Prostate gland (tissue), 2 donors: ENCODE data around the gene CAMKMT. TPM values are rescaled to one million over a fixed set of nuclear protein-coding genes. Genes with fewer than 3 reads are reported as not detected.
"Not testable (repeated sequence)": the region's sequence is repeated elsewhere in the genome, so short reads cannot be mapped to it uniquely, and the experiment has no call there.

ENCODE experiments used
- DNase-seq: peaks from one replicate; pipeline ENCODE4 v3.0.0-alpha.2; 2019; ENCODE audit warnings: low spot score
- H3K27ac ChIP-seq, 2 donors: fragments of 200-600 bp; sonication (generic); 2 replicates each; pipeline ENCODE4 v1.5.1; 2017 to 2019
- H3K27me3 ChIP-seq: fragments of 200-600 bp; sonication (generic); replicated peaks from 2 replicates; pipeline ENCODE4 v1.5.1; 2019; ENCODE audit not compliant: insufficient read depth
- H3K36me3 ChIP-seq, 2 donors: fragments of 200-600 bp; sonication (generic); 1 replicate in 1 of 2; 2 replicates in 1 of 2; pipeline versions ENCODE4 v1.5.1 to v1.8.1; 2017 to 2019
- H3K4me1 ChIP-seq: fragments of 200-600 bp; sonication (generic); replicated peaks from 2 replicates; pipeline ENCODE4 v1.5.1; 2019
- H3K4me3 ChIP-seq, 2 donors: fragments of 200-600 bp; sonication (generic); 2 replicates each; pipeline ENCODE4 v1.5.1; 2017 to 2019
- H3K9me3 ChIP-seq: fragments of 200-600 bp; sonication (generic); 2 replicates; pipeline ENCODE4 v1.5.1; 2017
- POLR2A ChIP-seq: fragments of 450-650 bp; IDR thresholded peaks from one replicate; pipeline ENCODE4 v1.6.1; 2016; ENCODE audit warnings: antibody characterized with exemption, mild to moderate bottlenecking
- POLR2AphosphoS5 ChIP-seq: sonication (generic); formaldehyde crosslinking; IDR thresholded peaks from one replicate; pipeline ENCODE4 v1.6.1; 2017; ENCODE audit warnings: antibody characterized with exemption
- WGBS: methylation state at CpG from one replicate; pipeline ENCODE4 v1.1.5; 2018; 5-methylcytosine and 5-hydroxymethylcytosine counted together
- intact Hi-C: fragments of 100-400 bp; cut with DNase I; formaldehyde crosslinking; loops from one replicate; pipeline ENCODE4 v1.14.2; 2022
- total RNA-seq, 2 donors: library from RNA; depleted of rRNA; stranded (reverse); fragments of >200 nt; gene quantifications; one replicate each; pipeline ENCODE4 v1.1.0, GENCODE V29; 2016
- TF ChIP-seq, protein P1 (sequence below), 4 experiments: fragments of 200-600 bp in 2 of 4; fragments of 450-650 bp in 2 of 4; sonication (generic) in 2 of 4; IDR thresholded peaks; 1 replicate in 3 of 4; 2 replicates in 1 of 4; pipeline ENCODE4 v1.5.1; 2016 to 2019; ENCODE audit warnings: antibody characterized with exemption in 4 of 4, mild to moderate bottlenecking in 2 of 4, moderate library complexity in 2 of 4

CAMKMT gene
- total RNA-seq, 2 donors from 2014 or later = 5.4 to 7.6 TPM

DNA sequence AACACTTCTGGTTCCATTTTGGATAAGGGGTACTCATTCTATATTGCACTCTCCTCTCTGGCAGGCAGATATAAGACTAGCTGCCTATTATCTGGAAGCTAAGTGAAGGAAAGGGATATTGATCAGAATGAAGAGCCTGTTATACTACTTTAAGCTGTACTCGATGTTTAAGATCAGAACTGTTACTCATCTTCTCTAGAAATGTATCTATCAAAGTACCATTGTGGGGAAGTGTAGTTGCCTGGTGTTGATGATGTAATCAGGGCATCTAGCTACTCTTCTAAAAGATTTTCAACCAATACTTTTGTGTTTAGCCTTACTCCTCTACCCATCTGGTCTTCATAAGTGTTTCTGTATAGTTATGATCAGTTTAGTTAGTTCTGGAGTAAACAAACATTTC lies 5.8 kb downstream of the CAMKMT start:
- intact Hi-C loops = loop anchor here (10.0 kb wide), 1 partner anchor 193 kb away; no protein-coding TSS in a partner anchor
- Histone ChIP-seq H3K4me3 (no peak overlapping the region), H3K36me3 (no peaks in the 10 kb centered on the region), H3K9me3 (no peaks in the 10 kb centered on the region), H3K27ac (no peak overlapping the region), H3K27me3 (no peaks in the 10 kb centered on the region), H3K4me1 (no peaks in the 10 kb centered on the region)
- DNase-seq = no peak
- 90% methylated on average over 1 of the region's 1 CpG for whole genome bisulfite sequencing
- TF ChIP-seq POLR2AphosphoS5 (no peak), POLR2A (no peak)
- TF ChIP-seq, protein P1, sequence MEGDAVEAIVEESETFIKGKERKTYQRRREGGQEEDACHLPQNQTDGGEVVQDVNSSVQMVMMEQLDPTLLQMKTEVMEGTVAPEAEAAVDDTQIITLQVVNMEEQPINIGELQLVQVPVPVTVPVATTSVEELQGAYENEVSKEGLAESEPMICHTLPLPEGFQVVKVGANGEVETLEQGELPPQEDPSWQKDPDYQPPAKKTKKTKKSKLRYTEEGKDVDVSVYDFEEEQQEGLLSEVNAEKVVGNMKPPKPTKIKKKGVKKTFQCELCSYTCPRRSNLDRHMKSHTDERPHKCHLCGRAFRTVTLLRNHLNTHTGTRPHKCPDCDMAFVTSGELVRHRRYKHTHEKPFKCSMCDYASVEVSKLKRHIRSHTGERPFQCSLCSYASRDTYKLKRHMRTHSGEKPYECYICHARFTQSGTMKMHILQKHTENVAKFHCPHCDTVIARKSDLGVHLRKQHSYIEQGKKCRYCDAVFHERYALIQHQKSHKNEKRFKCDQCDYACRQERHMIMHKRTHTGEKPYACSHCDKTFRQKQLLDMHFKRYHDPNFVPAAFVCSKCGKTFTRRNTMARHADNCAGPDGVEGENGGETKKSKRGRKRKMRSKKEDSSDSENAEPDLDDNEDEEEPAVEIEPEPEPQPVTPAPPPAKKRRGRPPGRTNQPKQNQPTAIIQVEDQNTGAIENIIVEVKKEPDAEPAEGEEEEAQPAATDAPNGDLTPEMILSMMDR (IDR thresholded peaks at IDR 0.05) = no peak

DNA sequence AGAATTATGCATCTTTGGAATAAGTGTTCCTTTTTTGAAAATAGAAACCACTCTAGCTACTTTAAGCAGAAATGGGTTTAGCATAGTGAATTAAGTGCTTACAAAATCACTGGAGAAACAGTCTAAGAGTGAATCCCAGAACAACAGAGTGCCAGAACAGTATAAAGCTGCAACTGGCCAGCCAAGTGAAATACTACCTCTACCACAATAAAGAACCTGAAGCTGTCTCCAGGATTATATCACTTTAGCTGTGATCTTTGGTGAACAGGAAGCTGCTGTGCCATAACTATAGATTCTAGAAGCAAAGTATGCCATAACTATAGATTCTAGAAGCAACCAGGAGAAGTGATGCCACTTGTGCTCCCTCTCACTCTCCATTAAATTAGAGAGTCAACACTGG lies 7.6 kb downstream of the CAMKMT start:
- Histone ChIP-seq H3K4me1 (no peaks in the 10 kb centered on the region), H3K36me3 (no peaks in the 10 kb centered on the region), H3K27ac (no peak overlapping the region), H3K9me3 (no peaks in the 10 kb centered on the region), H3K27me3 (no peaks in the 10 kb centered on the region), H3K4me3 (no peak overlapping the region)
- DNase-seq = no peak
- intact Hi-C loops = loop anchor here (10.0 kb wide), 1 partner anchor 195 kb away; no protein-coding TSS in a partner anchor
- TF ChIP-seq, protein P1 (IDR thresholded peaks at IDR 0.05) = no peak
- TF ChIP-seq POLR2AphosphoS5 = no peak
- no peak for TF ChIP-seq POLR2A

DNA sequence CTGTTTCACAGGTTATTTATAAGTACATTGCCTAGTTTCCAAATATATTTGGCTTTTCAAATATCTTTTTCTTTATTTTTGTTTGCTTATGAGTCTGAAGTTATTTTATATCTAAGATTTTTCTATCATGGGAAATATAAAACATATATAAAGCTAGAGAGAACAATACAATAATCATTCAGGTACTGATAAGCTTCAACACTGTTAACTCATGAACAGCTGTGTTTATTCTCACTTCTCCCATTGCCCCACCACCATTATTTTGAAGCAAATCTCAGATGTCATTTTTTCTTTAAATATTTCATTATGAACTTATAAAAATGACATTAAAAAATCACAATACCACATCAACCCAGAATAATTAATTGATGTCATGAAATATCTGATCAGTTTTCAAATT lies 9.7 kb downstream of the CAMKMT start:
- DNase-seq = no peak
- TF ChIP-seq, protein P1 (IDR thresholded peaks at IDR 0.05) = no peak
- TF ChIP-seq POLR2A (no peak), POLR2AphosphoS5 (no peak)
- intact Hi-C loops = no loop called here

DNA sequence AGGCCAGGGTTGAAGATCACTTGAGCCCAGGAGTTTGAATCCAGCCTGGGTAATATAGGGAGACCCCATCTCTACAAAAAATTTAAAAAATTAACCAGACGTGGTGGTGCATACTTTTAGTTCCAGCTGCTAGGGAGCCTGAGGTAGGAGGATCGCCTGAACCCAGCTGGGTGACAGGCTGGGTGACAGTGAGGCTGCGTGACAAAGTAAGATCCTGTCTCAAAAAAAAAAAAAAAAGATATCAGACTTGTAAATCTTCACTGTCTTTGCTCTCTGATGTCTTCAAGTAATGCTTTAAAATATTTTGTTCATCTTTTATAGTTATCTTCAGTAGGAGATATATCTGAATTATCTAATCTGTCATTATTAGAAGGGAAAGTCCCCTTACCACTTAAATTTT lies 10.5 kb downstream of the CAMKMT start:
- Histone ChIP-seq H3K4me3 (no peak overlapping the region), H3K9me3 (no peaks in the 10 kb centered on the region), H3K27me3 (no peaks in the 10 kb centered on the region), H3K4me1 (no peaks in the 10 kb centered on the region), H3K36me3 (no peaks in the 10 kb centered on the region), H3K27ac (no peak overlapping the region)
- intact Hi-C loops = no loop called here
- DNase-seq = no peak
- WGBS = 71% methylated on average over 3 of the region's 3 CpGs
- TF ChIP-seq POLR2AphosphoS5 (no peak), POLR2A (no peak)
- TF ChIP-seq, protein P1 (IDR thresholded peaks at IDR 0.05) = no peak

More for the DNA sequence above, 9.7 kb downstream of the CAMKMT start:
- Histone ChIP-seq H3K4me3 (no peak overlapping the region), H3K27me3 (no peaks in the 10 kb centered on the region), H3K9me3 (no peaks in the 10 kb centered on the region), H3K27ac (no peak overlapping the region), H3K36me3 (no peaks in the 10 kb centered on the region), H3K4me1 (no peaks in the 10 kb centered on the region)

DNA sequence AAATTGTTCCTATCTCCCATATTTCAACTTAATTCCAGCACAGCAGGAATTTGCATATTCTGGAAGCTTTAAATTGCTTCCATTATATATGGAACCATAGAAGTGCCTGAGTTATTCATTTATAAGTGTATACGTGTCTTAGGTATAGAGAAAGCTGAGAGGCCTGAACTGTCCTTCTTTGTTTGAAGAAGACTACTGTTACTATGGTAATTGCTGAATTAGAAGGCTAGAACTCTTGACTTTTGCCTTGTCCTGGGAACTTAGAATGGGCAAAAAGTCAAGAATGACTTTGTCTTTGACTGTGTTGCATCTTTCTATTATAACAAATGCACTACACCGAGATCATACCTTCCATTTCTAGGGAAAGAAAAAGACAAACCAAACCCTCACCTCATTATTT lies 15.7 kb downstream of the CAMKMT start:
- Histone ChIP-seq H3K27ac (no peak overlapping the region), H3K27me3 (no peaks in the 10 kb centered on the region), H3K4me3 (no peak overlapping the region), H3K4me1 (no peaks in the 10 kb centered on the region), H3K36me3 (no peaks in the 10 kb centered on the region), H3K9me3 (no peaks in the 10 kb centered on the region)
- WGBS = 92% methylated on average over 2 of the region's 2 CpGs
- intact Hi-C loops = no loop called here
- no peak for DNase-seq
- TF ChIP-seq, protein P1 (IDR thresholded peaks at IDR 0.05) = no peak
- TF ChIP-seq POLR2A (no peak), POLR2AphosphoS5 (no peak)

DNA sequence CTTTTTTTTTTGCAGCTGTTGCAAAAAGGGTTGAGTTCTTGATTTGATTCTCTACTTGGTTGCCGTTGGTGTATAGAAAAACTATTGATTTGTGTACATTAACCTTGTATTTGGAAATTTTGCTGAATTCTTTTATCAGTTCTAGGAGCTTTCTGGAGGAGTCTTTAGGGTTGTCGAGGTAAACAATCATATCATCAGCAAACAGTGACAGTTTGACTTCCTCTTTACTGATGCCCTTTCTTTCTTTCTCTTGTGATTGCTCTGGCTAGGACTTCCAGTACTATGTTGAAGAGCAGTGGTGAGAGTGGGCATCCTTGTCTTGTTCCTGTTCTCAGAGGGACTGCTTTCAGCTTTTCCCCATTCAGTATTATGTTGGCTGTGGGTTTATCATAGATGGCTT lies 23.5 kb downstream of the CAMKMT start:
- H3K4me3 ChIP-seq, H3K27ac ChIP-seq, intact Hi-C loops, DNase-seq, H3K9me3 ChIP-seq, H3K4me1 ChIP-seq, H3K27me3 ChIP-seq, H3K36me3 ChIP-seq: not testable (repeated sequence)
- WGBS = 83% methylated on average over 2 of the region's 2 CpGs
